ENCODE data around the gene TLCD4. TPM values are rescaled to one million over a fixed set of nuclear protein-coding genes. Genes with fewer than 3 reads are reported as not detected.
"Not testable (repeated sequence)": the region's sequence is repeated elsewhere in the genome, so short reads cannot be mapped to it uniquely, and the experiment has no call there.

The TLCD4 gene, protein sequence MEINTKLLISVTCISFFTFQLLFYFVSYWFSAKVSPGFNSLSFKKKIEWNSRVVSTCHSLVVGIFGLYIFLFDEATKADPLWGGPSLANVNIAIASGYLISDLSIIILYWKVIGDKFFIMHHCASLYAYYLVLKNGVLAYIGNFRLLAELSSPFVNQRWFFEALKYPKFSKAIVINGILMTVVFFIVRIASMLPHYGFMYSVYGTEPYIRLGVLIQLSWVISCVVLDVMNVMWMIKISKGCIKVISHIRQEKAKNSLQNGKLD
- polyA plus RNA-seq (ENCODE audit: insufficient read depth in 1 of 5, insufficient read length in 5 of 5, low replicate concordance in 1 of 5): 10 to 100 TPM in 4 of 5 donors, 1 to 10 TPM in 1; 7.7 to 15.9 (median 11.3) TPM
- long read RNA-seq, donor 1, full-length matches to known transcripts: 3 of 3 reads
- long read RNA-seq, donor 1, partial matches to known transcripts: 0 of 3 reads
- long read RNA-seq, donor 1, other reads (novel, unspliced or antisense): 0 of 3 reads
- long read RNA-seq, donor 2, full-length matches to known transcripts: 1 of 1 reads
- long read RNA-seq, donor 2, partial matches to known transcripts: 0 of 1 reads
- long read RNA-seq, donor 2, other reads (novel, unspliced or antisense): 0 of 1 reads
- long read RNA-seq, donor 3, full-length matches to known transcripts: 6 of 6 reads
- long read RNA-seq, donor 3, partial matches to known transcripts: 0 of 6 reads
- long read RNA-seq, donor 3, other reads (novel, unspliced or antisense): 0 of 6 reads
- long read RNA-seq, donor 4, full-length matches to known transcripts: 4 of 4 reads
- long read RNA-seq, donor 4, partial matches to known transcripts: 0 of 4 reads
- long read RNA-seq, donor 4, other reads (novel, unspliced or antisense): 0 of 4 reads
- long read RNA-seq, donor 5, full-length matches to known transcripts: 3 of 3 reads
- long read RNA-seq, donor 5, partial matches to known transcripts: 0 of 3 reads
- long read RNA-seq, donor 5, other reads (novel, unspliced or antisense): 0 of 3 reads
- long read RNA-seq, donor 6, full-length matches to known transcripts: 5 of 5 reads
- long read RNA-seq, donor 6, partial matches to known transcripts: 0 of 5 reads
- long read RNA-seq, donor 6, other reads (novel, unspliced or antisense): 0 of 5 reads
- long read RNA-seq, donor 7, full-length matches to known transcripts: 2 of 2 reads
- long read RNA-seq, donor 7, partial matches to known transcripts: 0 of 2 reads
- long read RNA-seq, donor 7, other reads (novel, unspliced or antisense): 0 of 2 reads
- long read RNA-seq, donor 8: 0 reads

GRCh38 chr1:95117207-95118066 lies at the start of gene TLCD4:
TLCD4 (plus strand) TSS chr1:95117355; CDS start chr1:95143902, 26,547 bp downstream.
- DNase-seq: peak; percentile 54 to 55

DNA sequence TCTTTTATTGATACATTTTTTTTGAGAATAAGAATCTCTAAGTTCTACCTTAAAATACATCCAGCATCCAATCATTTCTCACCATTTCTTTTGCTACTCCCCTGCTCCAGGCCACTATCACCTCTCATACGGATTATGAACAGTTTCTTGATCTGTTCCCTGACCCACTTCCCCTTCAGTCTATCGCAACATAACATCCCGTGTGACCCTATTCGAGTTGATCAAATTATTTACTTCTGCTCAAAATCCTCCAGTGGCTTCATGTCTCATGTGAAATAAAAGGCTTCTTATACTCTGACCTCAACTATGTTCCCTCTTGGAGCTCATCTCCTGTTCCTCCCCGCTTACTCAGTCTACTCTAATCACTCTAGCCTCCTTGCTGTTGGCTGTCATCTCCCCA lies 49.6 kb upstream of the TLCD4 start:
- DNase-seq: no peak

DNA sequence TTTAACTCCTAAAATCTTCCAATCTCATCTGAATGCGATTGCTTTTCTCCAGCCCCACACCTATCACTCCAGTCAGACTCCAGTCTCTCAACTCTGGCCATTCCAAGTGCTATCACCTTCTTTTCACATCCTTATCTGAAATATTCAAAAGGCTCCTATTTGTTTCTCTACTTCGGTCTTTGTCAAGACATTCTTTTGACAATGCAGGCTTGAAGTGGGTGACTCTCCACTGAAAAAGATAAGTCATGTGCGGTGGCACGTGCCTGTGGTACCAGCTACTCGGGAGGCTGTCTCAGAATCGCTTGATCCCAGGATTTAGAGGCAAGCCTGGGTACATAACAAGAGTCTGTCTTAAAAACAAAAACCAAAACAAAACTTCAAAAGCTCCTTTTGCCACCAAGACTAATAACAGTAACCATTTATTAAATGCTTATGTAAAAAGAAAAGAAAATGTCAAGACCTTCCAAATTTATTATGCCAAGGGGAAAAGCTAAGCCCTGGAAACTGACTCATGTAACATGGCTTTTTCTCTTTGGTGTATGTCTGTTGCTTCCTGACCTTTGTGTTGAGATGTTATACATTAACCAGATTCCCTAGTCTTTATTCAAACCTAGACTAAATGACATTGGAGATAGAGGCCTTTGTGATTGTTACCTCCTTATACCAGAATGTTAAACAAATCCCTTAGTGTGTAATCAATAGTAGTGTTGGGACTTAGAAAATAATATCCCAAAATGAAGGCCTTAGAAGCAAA lies 48.0 kb upstream of the TLCD4 start:
- DNase-seq: no peak

GRCh38 chr1:95069710-95070093 lies 47.5 kb upstream of the TLCD4 start:
- no peak for DNase-seq

GRCh38 chr1:95071539-95071938 lies 45.6 kb upstream of the TLCD4 start:
- no peak for DNase-seq

DNA sequence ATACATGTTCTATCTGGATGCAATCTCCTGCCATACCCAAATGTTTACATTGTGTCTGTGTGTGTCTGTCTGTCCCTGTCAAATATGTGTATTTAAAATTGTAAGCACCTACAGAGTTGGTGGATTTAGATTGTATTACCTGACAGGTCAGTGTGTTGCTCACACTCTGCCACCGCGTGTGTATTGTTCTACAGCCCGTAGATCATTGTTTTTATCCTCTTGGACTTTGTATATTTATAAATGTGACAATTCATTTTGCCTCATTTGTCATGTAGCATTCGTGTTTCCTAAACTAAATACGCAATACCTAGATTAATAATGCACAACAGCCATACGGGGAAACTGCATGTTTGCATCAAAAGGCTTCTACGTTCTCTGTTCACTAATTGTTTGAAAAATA lies 45.0 kb upstream of the TLCD4 start:
- DNase-seq: no peak

- DNase-seq: peak; percentile 95 to 97
Measured at GRCh38 chr1:95072532-95073419, 44.4 kb upstream of the TLCD4 start, which contains the start of gene ALG14. ALG14 (minus strand) TSS chr1:95072951; CDS start chr1:95072898, 53 bp downstream.

GRCh38 chr1:95073446-95073845 lies 43.7 kb upstream of the TLCD4 start:
- no peak for DNase-seq

GRCh38 chr1:95076034-95076433 lies 41.1 kb upstream of the TLCD4 start:
- no peak for DNase-seq

GRCh38 chr1:95080446-95080845 lies 36.7 kb upstream of the TLCD4 start:
- no peak for DNase-seq

- no peak for DNase-seq
Measured at GRCh38 chr1:95080879-95081278, 36.3 kb upstream of the TLCD4 start.

DNA sequence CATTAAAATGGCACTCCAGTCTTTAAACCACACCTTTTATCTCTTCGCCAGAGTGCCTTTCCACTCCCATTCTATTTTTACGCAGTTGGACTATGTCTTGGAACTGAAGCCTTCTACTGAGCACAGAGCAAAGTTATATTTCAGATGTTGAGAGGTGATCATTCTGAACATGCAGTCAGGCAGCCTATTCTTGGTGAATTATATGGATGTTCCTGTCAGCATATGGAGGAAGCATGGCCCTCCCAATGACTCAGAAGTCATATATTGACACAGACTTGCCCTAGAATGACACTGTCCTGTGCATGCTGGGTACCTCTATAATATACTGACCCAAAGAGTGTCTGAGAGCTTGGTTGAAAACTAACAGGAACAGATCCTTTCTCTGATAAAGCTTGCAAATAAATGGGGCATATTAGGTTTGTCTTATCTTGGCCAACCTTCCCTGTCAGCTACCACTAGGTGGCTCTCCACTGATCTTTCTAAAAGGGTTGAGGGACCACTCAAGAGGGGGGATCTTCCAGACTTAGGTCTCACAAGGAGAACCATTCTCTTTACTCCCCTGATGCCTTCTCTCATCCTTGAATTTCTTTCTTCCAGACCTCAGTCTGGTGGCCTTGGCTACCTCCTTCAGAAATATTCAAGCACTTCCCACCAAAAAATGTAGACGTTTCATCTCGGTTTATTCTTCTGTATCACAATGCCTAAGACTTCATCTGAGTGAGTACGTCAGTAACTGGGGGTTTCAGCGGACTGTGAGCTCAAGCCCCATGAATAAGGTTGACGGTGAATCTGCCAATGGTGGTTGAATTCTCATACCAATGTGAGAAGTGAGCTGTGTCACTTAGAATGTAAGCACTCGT lies 32.6 kb upstream of the TLCD4 start:
- DNase-seq: peak in 1 of 2 donors; percentile 28

GRCh38 chr1:95085376-95085775 lies 31.8 kb upstream of the TLCD4 start:
- DNase-seq: no peak

DNA sequence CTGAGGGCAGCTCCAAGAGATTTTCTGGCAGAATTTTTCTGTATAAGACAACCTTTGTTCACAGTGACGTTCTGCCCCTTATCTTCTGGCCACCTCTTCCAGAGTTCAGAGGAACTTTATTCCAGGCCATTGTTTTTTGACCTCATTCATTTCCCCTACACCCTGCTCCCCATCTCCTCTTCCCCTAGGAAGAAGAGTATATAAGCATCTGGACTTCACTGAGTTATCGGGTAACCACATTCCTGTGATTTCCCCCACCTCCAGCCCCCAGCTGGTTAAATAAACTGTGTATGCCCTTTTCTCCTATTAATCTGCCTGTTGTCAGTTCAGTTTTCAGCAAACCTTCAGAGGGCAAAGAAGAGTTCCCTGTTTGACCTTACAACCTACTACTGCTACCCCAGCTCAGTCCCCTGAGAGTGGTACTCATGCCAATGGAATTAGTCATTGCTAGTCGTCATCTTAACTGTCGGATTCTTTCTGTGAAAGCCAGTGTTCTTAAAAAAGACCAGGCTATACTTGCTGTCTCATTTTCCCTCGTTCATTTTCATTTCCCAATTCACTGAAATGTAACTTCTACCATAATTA lies 30.1 kb upstream of the TLCD4 start:
- peak in 1 of 2 donors; percentile 8 for DNase-seq

- no peak for DNase-seq
Measured at GRCh38 chr1:95088303-95088702, 28.9 kb upstream of the TLCD4 start.

- no peak for DNase-seq
Measured at GRCh38 chr1:95089650-95090287, 27.4 kb upstream of the TLCD4 start.

GRCh38 chr1:95091290-95091689 lies 25.9 kb upstream of the TLCD4 start:
- DNase-seq: not testable (repeated sequence)

All from right lung (tissue), 10 donors.